ENCODE measurements around the gene ARFGEF3.

- TF ChIP-seq CTCF (IDR thresholded peaks at IDR 0.05) = no peak
- no peak for TF ChIP-seq EP300 (IDR thresholded peaks at IDR 0.05)
- TF ChIP-seq POLR2A (IDR thresholded peaks at IDR 0.05) = no peak
These were observed 32.5 kb downstream of the ARFGEF3 start for GRCh38 chr6:138194287-138194686.
